GM13977 (cell line): Measurements from ENCODE around the gene MON2.
A peak's percentile ranks its signal among the peaks of the same experiment; 100 is the strongest.
"Not testable (repeated sequence)": the region's sequence is repeated elsewhere in the genome, so short reads cannot be mapped to it uniquely, and the experiment has no call there.

Source experiments
- DNase-seq: peaks from one replicate; pipeline ENCODE4 v3.0.0; 2012; ENCODE audit warnings: low spot score
- in situ Hi-C: fragments of 300-500 bp; cut with MboI; formaldehyde crosslinking; loops from one replicate; pipeline ENCODE4 v1.12.0; 2022; ENCODE audit warnings: low sequenced_read_pairs, low pct_unique_long_range_greater_than_20kb, mixed read lengths, inconsistent platforms; ENCODE audit not compliant: unreplicated experiment
- TF ChIP-seq, protein P1 (sequence below): IDR thresholded peaks from 2 replicates; pipeline ENCODE4 v1.5.1; 2012; ENCODE audit warnings: mild to moderate bottlenecking, control low read depth; ENCODE audit not compliant: insufficient read depth; ENCODE audit errors: extremely low read depth, missing control alignments

The MON2 gene

DNA sequence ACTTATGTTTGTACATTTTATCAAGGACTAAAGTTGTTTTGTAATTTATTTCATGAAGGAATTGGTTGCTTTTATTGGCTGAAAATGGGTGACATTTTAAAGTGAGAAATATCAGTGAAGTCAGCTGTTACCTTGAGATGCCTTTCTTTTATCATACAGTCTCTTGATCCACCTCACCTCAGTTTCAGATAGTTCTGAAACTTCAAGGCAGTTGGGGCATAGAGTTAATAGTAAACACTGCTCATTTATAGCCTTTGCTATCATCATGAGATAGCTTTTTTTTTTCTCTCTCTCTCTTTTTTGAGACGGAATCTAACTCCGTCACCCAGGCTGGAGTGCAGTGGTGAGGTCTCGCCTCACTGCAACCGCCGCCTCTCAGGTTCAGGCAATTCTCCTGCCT, 76.7 kb downstream of the MON2 start:
- TF ChIP-seq, protein P1, sequence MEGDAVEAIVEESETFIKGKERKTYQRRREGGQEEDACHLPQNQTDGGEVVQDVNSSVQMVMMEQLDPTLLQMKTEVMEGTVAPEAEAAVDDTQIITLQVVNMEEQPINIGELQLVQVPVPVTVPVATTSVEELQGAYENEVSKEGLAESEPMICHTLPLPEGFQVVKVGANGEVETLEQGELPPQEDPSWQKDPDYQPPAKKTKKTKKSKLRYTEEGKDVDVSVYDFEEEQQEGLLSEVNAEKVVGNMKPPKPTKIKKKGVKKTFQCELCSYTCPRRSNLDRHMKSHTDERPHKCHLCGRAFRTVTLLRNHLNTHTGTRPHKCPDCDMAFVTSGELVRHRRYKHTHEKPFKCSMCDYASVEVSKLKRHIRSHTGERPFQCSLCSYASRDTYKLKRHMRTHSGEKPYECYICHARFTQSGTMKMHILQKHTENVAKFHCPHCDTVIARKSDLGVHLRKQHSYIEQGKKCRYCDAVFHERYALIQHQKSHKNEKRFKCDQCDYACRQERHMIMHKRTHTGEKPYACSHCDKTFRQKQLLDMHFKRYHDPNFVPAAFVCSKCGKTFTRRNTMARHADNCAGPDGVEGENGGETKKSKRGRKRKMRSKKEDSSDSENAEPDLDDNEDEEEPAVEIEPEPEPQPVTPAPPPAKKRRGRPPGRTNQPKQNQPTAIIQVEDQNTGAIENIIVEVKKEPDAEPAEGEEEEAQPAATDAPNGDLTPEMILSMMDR, result no peak
- no peak for DNase-seq
- in situ Hi-C loops, result no loop called here

- DNase-seq, result no peak
- in situ Hi-C loops, result no loop called here
- TF ChIP-seq, protein P1, result no peak
Observed at GRCh38 chr12:62543741-62544140, 77.1 kb downstream of the MON2 start.

DNA sequence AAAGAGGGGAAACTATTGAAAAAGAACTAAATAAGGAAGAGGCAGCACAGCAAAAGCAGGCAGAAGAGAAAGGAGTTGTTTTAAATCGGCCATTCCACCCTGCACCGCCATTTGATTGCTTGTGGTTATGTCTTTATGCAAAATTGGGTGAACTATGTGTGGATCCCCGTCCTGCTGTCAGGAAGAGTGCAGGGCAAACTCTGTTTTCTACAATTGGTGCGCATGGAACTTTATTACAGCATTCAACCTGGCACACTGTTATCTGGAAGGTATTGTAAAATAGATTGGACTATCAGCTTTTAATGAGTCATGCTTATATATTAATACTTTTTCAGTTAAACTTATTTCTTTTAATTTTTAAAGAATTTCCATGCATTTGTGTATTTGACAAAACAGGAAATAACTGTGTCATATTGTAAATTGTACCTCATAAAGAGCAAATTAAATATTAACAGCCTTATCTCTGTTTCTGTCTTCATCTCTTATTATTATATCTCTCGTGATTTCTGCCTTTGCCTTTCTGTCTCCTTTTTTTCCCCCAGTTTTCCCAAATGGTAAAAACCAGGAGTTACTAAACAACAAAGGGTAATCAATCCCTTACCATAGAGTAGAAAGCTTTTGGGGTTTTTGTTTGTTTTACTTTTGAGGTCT, 86.4 kb downstream of the MON2 start:
- in situ Hi-C loops, result no loop called here
- TF ChIP-seq, protein P1, result no peak
- no peak for DNase-seq

DNA sequence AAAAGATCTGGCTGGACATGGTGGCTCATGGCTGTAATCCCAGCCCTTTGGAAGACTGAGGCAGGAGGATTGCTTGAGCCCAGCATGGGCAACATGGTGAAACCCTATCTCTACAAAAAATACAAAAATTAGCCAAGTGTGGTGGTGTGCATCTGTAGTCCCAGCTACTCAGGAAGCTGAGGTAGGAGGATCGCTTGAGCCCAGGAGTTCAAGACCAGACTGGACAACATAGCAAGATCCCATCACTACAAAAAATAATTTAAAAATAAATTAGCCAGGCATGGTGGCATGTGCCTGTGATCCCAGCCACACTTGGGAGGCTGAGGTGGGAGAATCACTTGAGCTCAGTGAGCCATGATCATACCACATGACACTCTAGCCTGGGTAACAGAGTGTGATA, 92.7 kb downstream of the MON2 start:
- DNase-seq, in situ Hi-C loops: not testable (repeated sequence)

- DNase-seq, result no peak
- TF ChIP-seq, protein P1, result no peak
- in situ Hi-C loops, result no loop called here
Observed at GRCh38 chr12:62562846-62563245, 96.2 kb downstream of the MON2 start.

DNA sequence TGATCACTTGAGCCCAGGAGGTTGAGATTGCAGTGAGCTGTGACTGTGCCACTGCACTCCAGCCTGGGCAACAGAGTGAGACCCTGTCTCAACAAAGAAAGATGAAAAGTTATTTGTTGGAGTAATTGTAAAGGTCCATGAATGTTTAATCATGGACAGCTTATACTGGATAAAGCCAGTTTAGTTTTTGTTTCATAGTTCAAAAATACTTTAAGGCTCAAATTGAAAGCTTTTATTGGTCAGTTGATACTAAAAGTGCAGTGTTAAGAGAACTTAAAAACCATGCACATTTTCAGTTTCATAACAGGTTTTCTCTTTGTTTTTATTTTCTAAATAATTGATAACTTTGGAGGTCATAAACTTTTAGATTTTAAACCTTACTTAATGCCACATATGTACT, 108.4 kb downstream of the MON2 start:
- TF ChIP-seq, protein P1, result no peak
- in situ Hi-C loops, result no loop called here

GRCh38 chr12:62576503-62576902, 109.9 kb downstream of the MON2 start:
- no peak for DNase-seq
- TF ChIP-seq, protein P1, result no peak
- in situ Hi-C loops, result no loop called here

More for the DNA sequence above, 108.4 kb downstream of the MON2 start:
- peak; percentile 4 for DNase-seq
